HepG2 (cell line): ENCODE data around the gene FRMD6. TPM values are rescaled to one million over a fixed set of nuclear protein-coding genes. Genes with fewer than 3 reads are reported as not detected.

Experiments used
- CEBPB ChIP-seq: IDR thresholded peaks from 2 replicates; pipeline ENCODE4 v1.6.1; 2011; ENCODE audit warnings: low read depth, low read length, improper control_type of control experiment, borderline replicate concordance
- CEBPG ChIP-seq: IDR thresholded peaks from 2 replicates; pipeline ENCODE4 v1.6.1; 2016
- FOXA3 ChIP-seq: IDR thresholded peaks from 2 replicates; pipeline ENCODE4 v1.6.1; 2016; ENCODE audit warnings: missing genetic modification reagents, missing compliant biosample characterization
- FOXO1 ChIP-seq: sonication (generic); formaldehyde crosslinking; IDR thresholded peaks from 2 replicates; pipeline ENCODE4 v1.4.0; 2020; ENCODE audit warnings: missing genetic modification reagents
- GATAD2A ChIP-seq: IDR thresholded peaks from 2 replicates; pipeline ENCODE4 v1.6.1; 2016
- GPBP1L1 ChIP-seq: sonication (generic); formaldehyde crosslinking; IDR thresholded peaks from 2 replicates; pipeline ENCODE4 v1.5.0; 2020; ENCODE audit warnings: mild to moderate bottlenecking, missing genetic modification reagents
- HNF4A ChIP-seq: sonication (generic); formaldehyde crosslinking; IDR thresholded peaks from 2 replicates; pipeline ENCODE4 v1.4.0; 2020; ENCODE audit warnings: missing genetic modification reagents
- HOMEZ ChIP-seq: IDR thresholded peaks from 2 replicates; pipeline ENCODE4 v1.6.1; 2016; ENCODE audit warnings: low read depth
- HOXA7 ChIP-seq: sonication (generic); formaldehyde crosslinking; IDR thresholded peaks from 2 replicates; pipeline ENCODE4 v1.8.1; 2022; ENCODE audit warnings: mild to moderate bottlenecking, missing genetic modification reagents, moderate library complexity
- IKZF1 ChIP-seq: fragments of 450-650 bp; IDR thresholded peaks from 2 replicates; pipeline ENCODE4 v1.7.1; 2016
- KAT8 ChIP-seq: IDR thresholded peaks from 2 replicates; pipeline ENCODE4 v1.6.1; 2016; ENCODE audit warnings: missing genetic modification reagents, missing compliant biosample characterization
- MED1 ChIP-seq: sonication (generic); formaldehyde crosslinking; IDR thresholded peaks from 2 replicates; pipeline ENCODE4 v1.4.0; 2020; ENCODE audit warnings: missing genetic modification reagents
- NCOR1 ChIP-seq: fragments of 200-600 bp; sonication (generic); IDR thresholded peaks from 2 replicates; pipeline ENCODE4 v1.7.0; 2017; ENCODE audit warnings: antibody characterized with exemption, low read length, borderline replicate concordance
- NR2F1 ChIP-seq, 2 experiments: fragments of 450-650 bp in 1 of 2; formaldehyde crosslinking in 1 of 2; IDR thresholded peaks; 2 replicates each; pipeline versions ENCODE4 v1.5.0 to v1.6.1; 2016 to 2020; ENCODE audit warnings: mild to moderate bottlenecking in 1 of 2, missing compliant biosample characterization in 1 of 2, missing genetic modification reagents in 1 of 2, moderate library complexity in 1 of 2
- RFX3 ChIP-seq: IDR thresholded peaks from 2 replicates; pipeline ENCODE4 v1.6.1; 2016; ENCODE audit warnings: missing biosample characterization, missing genetic modification reagents
- SALL1 ChIP-seq: sonication (generic); formaldehyde crosslinking; IDR thresholded peaks from 2 replicates; pipeline ENCODE4 v1.8.0; 2022; ENCODE audit warnings: mild to moderate bottlenecking, missing genetic modification reagents
- SAP130 ChIP-seq: IDR thresholded peaks from 2 replicates; pipeline ENCODE4 v1.6.1; 2016; ENCODE audit warnings: low read depth
- SNAPC4 ChIP-seq: sonication (generic); formaldehyde crosslinking; IDR thresholded peaks from 2 replicates; pipeline ENCODE4 v1.4.0; 2020; ENCODE audit warnings: mild to moderate bottlenecking, missing genetic modification reagents
- SOX13 ChIP-seq, 3 experiments: fragments of 450-650 bp in 1 of 3; sonication (generic) in 1 of 3; formaldehyde crosslinking in 1 of 3; IDR thresholded peaks in 2 of 3; conservative IDR thresholded peaks in 1 of 3; 2 replicates each; pipeline versions ENCODE4 v1.5.0 to v1.6.1; 2016 to 2020; ENCODE audit warnings: antibody characterized with exemption in 1 of 3, mild to moderate bottlenecking in 1 of 3, missing compliant biosample characterization in 1 of 3, missing genetic modification reagents in 1 of 3, moderate library complexity in 1 of 3
- SOX5 ChIP-seq: IDR thresholded peaks from 2 replicates; pipeline ENCODE4 v1.6.1; 2016; ENCODE audit warnings: borderline replicate concordance
- SOX6 ChIP-seq, 2 experiments: fragments of 450-650 bp in 1 of 2; sonication (generic) in 1 of 2; formaldehyde crosslinking in 1 of 2; IDR thresholded peaks; 2 replicates each; pipeline versions ENCODE4 v1.4.0 to v1.6.1; 2017 to 2020; ENCODE audit warnings: antibody characterized with exemption in 1 of 2, mild to moderate bottlenecking in 1 of 2, missing genetic modification reagents in 1 of 2
- SPEN ChIP-seq: sonication (generic); formaldehyde crosslinking; IDR thresholded peaks from 2 replicates; pipeline ENCODE4 v1.5.1; 2020; ENCODE audit warnings: low read depth, mild to moderate bottlenecking, missing genetic modification reagents
- SRY ChIP-seq: sonication (generic); formaldehyde crosslinking; IDR thresholded peaks from 2 replicates; pipeline ENCODE4 v1.8.0; 2022; ENCODE audit warnings: mild to moderate bottlenecking, missing genetic modification reagents
- ZNF879 ChIP-seq: sonication (generic); formaldehyde crosslinking; IDR thresholded peaks from 2 replicates; pipeline ENCODE4 v1.8.1; 2023; ENCODE audit warnings: missing genetic modification reagents
- polyA plus RNA-seq, 8 experiments: library from polyadenylated mRNA; depleted of rRNA in 3 of 8; stranded (reverse) in 7 of 8; unstranded in 1 of 8; fragments of >200 nt; fragmentation: Illumina TruSeq in 4 of 8; extraction: Trizol in 4 of 8; gene quantifications; 2 replicates each; pipeline versions ENCODE4 v1.2.1 to v1.2.3, GENCODE V29; 2011 to 2016; ENCODE audit warnings: low read depth in 4 of 8, missing spikeins in 1 of 8, mixed read lengths in 1 of 8; ENCODE audit not compliant: insufficient read depth in 1 of 8
- total RNA-seq, 5 experiments: library from RNA; depleted of rRNA; stranded (reverse); fragments of >200 nt; fragmentation: Illumina TruSeq; extraction: Trizol; gene quantifications; 2 replicates each; pipeline ENCODE4 v1.2.3, GENCODE V29; 2016; ENCODE audit warnings: low read depth in 1 of 5

FRMD6 gene
- total and polyA plus RNA-seq, 2 of the 13 experiments (the other 11 are each of a cell fraction or from before 2014, with no cell fraction given), result 2.4 to 5.4 TPM

GRCh38 chr14:51735851-51736250 is 84.1 kb downstream of the FRMD6 start (continued):
- TF ChIP-seq HOXA7 (CRISPR knock-in tag), result no peak
- peak; percentile 19 for TF ChIP-seq CEBPG (CRISPR knock-in tag)
- TF ChIP-seq RFX3 (CRISPR knock-in tag), result no peak
- TF ChIP-seq ZNF879, result no peak
- peak; percentile 42 for TF ChIP-seq SAP130
- TF ChIP-seq HNF4A (CRISPR knock-in tag), result peak; percentile 74
- peak; percentile 56; the same call in 1 of the 2 replicates for TF ChIP-seq SALL1 (CRISPR knock-in tag)
- TF ChIP-seq FOXO1 (CRISPR knock-in tag), result peak; percentile 38; the same call in 1 of the 2 replicates
- no peak for TF ChIP-seq GPBP1L1 (CRISPR knock-in tag)
- no peak for TF ChIP-seq SOX6 (IDR thresholded peaks at IDR 0.05)
- peak; percentile 49; the same call in 1 of the 2 replicates for TF ChIP-seq SOX6 (CRISPR knock-in tag; IDR thresholded peaks at IDR 0.05)
- peak; percentile 59; the same call in 1 of the 2 replicates for TF ChIP-seq HOMEZ (CRISPR knock-in tag)
- 0 out of 2 replicates have a peak, but pooled peaks have one; percentile 21 for TF ChIP-seq MED1 (CRISPR knock-in tag)
- peak; percentile 60; the same call in 1 of the 2 replicates for TF ChIP-seq CEBPB
- TF ChIP-seq SOX5 (CRISPR knock-in tag), result peak; percentile 58; the same call in 1 of the 2 replicates
- peak; percentile 51; the same call in 1 of the 2 replicates for TF ChIP-seq NCOR1
- no peak for TF ChIP-seq SNAPC4 (CRISPR knock-in tag)
- no peak for TF ChIP-seq SPEN (CRISPR knock-in tag)
- TF ChIP-seq NR2F1 (CRISPR knock-in tag; IDR thresholded peaks at IDR 0.05), result no peak
- TF ChIP-seq KAT8 (CRISPR knock-in tag), result 0 out of 2 replicates have a peak, but pooled peaks have one; percentile 30
- no peak for TF ChIP-seq SOX13 (IDR thresholded peaks at IDR 0.05)
- TF ChIP-seq SOX13 (CRISPR knock-in tag; conservative IDR thresholded peaks at IDR 0.05 in 1 of 2, IDR thresholded peaks at IDR 0.05 in 1 of 2), result peak in 1 of 2 experiments; percentile 47; a peak in 1 of 4 replicates
- TF ChIP-seq GATAD2A (CRISPR knock-in tag), result peak; percentile 69
- no peak for TF ChIP-seq SRY
- no peak for TF ChIP-seq IKZF1
- TF ChIP-seq FOXA3 (CRISPR knock-in tag), result peak; percentile 81
